Thyroid gland (tissue), 4 donors: Measurements from ENCODE around the gene BNIP3. TPM values are rescaled to one million over a fixed set of nuclear protein-coding genes. Genes with fewer than 3 reads are reported as not detected.

Source experiments
- DNase-seq, 2 donors: peaks; one replicate each; pipeline ENCODE4 v3.0.0-alpha.2; 2019
- H3K27ac ChIP-seq, 3 donors: fragments of 200-600 bp; sonication (generic); 1 replicate in 2 of 3; 2 replicates in 1 of 3; pipeline ENCODE4 v1.5.1; 2016 to 2019; ENCODE audit warnings: mild to moderate bottlenecking in 1 of 3, moderate library complexity in 1 of 3
- H3K27me3 ChIP-seq: fragments of 200-600 bp; sonication (generic); one replicate; pipeline ENCODE4 v1.5.1; 2019
- H3K36me3 ChIP-seq, 2 donors: fragments of 200-600 bp; sonication (generic); one replicate each; pipeline ENCODE4 v1.5.1; 2016 to 2019
- H3K4me1 ChIP-seq, 2 donors: fragments of 200-600 bp; sonication (generic); one replicate each; pipeline ENCODE4 v1.5.1; 2017 to 2019
- H3K4me3 ChIP-seq, 3 donors: fragments of 200-600 bp; sonication (generic); replicated peaks in 1 of 3; 1 replicate in 2 of 3; 2 replicates in 1 of 3; pipeline ENCODE4 v1.5.1; 2016; ENCODE audit warnings: mild to moderate bottlenecking in 1 of 3
- H3K9me3 ChIP-seq: fragments of 200-600 bp; sonication (generic); one replicate; pipeline ENCODE4 v1.5.1; 2017
- CTCF ChIP-seq, 6 experiments: fragments of 200-600 bp in 3 of 6; fragments of 450-650 bp in 3 of 6; sonication (generic) in 3 of 6; IDR thresholded peaks; one replicate each; pipeline ENCODE4 v1.5.1; 2016 to 2019; ENCODE audit warnings: antibody characterized with exemption in 6 of 6, mild to moderate bottlenecking in 2 of 6, inconsistent platforms in 1 of 6, moderate library complexity in 1 of 6
- POLR2A ChIP-seq, 2 donors: fragments of 450-650 bp; IDR thresholded peaks; one replicate each; pipeline ENCODE4 v1.6.1; 2017; ENCODE audit warnings: antibody characterized with exemption in 2 of 2, mild to moderate bottlenecking in 2 of 2, moderate library complexity in 1 of 2
- WGBS, 2 donors: methylation state at CpG; one replicate each; pipeline ENCODE4 v1.1.5; 2017; 5-methylcytosine and 5-hydroxymethylcytosine counted together
- intact Hi-C: fragments of 100-400 bp; cut with DNase I; formaldehyde crosslinking; loops from one replicate; pipeline ENCODE4 v1.15.1; 2023
- total RNA-seq, 4 donors: library from RNA; depleted of rRNA; stranded (reverse); fragments of >200 nt; gene quantifications; one replicate each; pipeline ENCODE4 v1.2.3, GENCODE V29; 2016

Gene BNIP3
- total RNA-seq, 4 donors from 2014 or later = 54.4 to 124 (median 90.2) TPM

GRCh38 chr10:132023092-132023811 is 41.5 kb upstream of the BNIP3 start:
- peaks cover 0 to 11% of the 10 kb centered on the region in 2 donors for H3K4me1 ChIP-seq
- intact Hi-C loops = loop anchor here (2.0 kb wide), 1 partner anchor 138 kb away; no protein-coding TSS in a partner anchor
- TF ChIP-seq CTCF (IDR thresholded peaks at IDR 0.05) = peak; percentile 60 to 94 (median 86)
- TF ChIP-seq POLR2A (IDR thresholded peaks at IDR 0.05) = no peak
- DNase-seq = peak; percentile 78 to 86
- H3K36me3 ChIP-seq = no peaks in the 10 kb centered on the region
- H3K9me3 ChIP-seq = no peaks in the 10 kb centered on the region
- H3K27me3 ChIP-seq = no peaks in the 10 kb centered on the region
- 15 to 16% methylated on average over 36 of the region's 36 CpGs for WGBS, 2 donors
- H3K27ac ChIP-seq = no peak overlapping the region
- no peak overlapping the region for H3K4me3 ChIP-seq

- whole genome bisulfite sequencing, 2 donors = 78 to 83% methylated on average over 12 to 17 of the region's 18 CpGs
- H3K9me3 ChIP-seq = no peaks in the 10 kb centered on the region
- no peaks in the 10 kb centered on the region for H3K36me3 ChIP-seq
- H3K4me3 ChIP-seq = no peak overlapping the region
- DNase-seq = no peak
- peaks cover 0 to 11% of the 10 kb centered on the region in 2 donors for H3K4me1 ChIP-seq
- intact Hi-C loops = loop anchor here (2.0 kb wide), 1 partner anchor 137 kb away; no protein-coding TSS in a partner anchor
- TF ChIP-seq POLR2A (IDR thresholded peaks at IDR 0.05) = no peak
- TF ChIP-seq CTCF (IDR thresholded peaks at IDR 0.05) = no peak
- H3K27ac ChIP-seq = no peak overlapping the region
- no peaks in the 10 kb centered on the region for H3K27me3 ChIP-seq
Measured at GRCh38 chr10:132022241-132022640, 40.5 kb upstream of the BNIP3 start.

- intact Hi-C loops = loop anchor here (2.0 kb wide), 1 partner anchor 137 kb away; no protein-coding TSS in a partner anchor
- Histone ChIP-seq H3K27me3 (no peaks in the 10 kb centered on the region), H3K4me1 (peaks cover 0 to 11% of the 10 kb centered on the region in 2 donors), H3K9me3 (no peaks in the 10 kb centered on the region), H3K27ac (no peak overlapping the region), H3K36me3 (no peaks in the 10 kb centered on the region), H3K4me3 (no peak overlapping the region)
- 84 to 86% methylated on average over 11 to 12 of the region's 16 CpGs for WGBS, 2 donors
- TF ChIP-seq POLR2A (IDR thresholded peaks at IDR 0.05) = no peak
- no peak for TF ChIP-seq CTCF (IDR thresholded peaks at IDR 0.05)
- no peak for DNase-seq
Measured at GRCh38 chr10:132021504-132022143, 39.9 kb upstream of the BNIP3 start.

GRCh38 chr10:132021046-132021445 is 39.3 kb upstream of the BNIP3 start:
- intact Hi-C loops = no loop called here
- DNase-seq = no peak
- no peaks in the 10 kb centered on the region for H3K27me3 ChIP-seq
- peaks cover 0 to 11% of the 10 kb centered on the region in 2 donors for H3K4me1 ChIP-seq
- H3K9me3 ChIP-seq = no peaks in the 10 kb centered on the region
- TF ChIP-seq POLR2A (IDR thresholded peaks at IDR 0.05) = no peak
- no peak for TF ChIP-seq CTCF (IDR thresholded peaks at IDR 0.05)
- no peak overlapping the region for H3K27ac ChIP-seq
- 92% methylated on average over 19 to 24 of the region's 24 CpGs for WGBS, 2 donors
- H3K36me3 ChIP-seq = no peaks in the 10 kb centered on the region
- no peak overlapping the region for H3K4me3 ChIP-seq

- no peak for DNase-seq
- no peaks in the 10 kb centered on the region for H3K36me3 ChIP-seq
- WGBS, 2 donors = 81 to 84% methylated on average over 13 of the region's 13 CpGs
- intact Hi-C loops = no loop called here
- no peak overlapping the region for H3K27ac ChIP-seq
- H3K4me1 ChIP-seq = peaks cover 0 to 11% of the 10 kb centered on the region in 2 donors
- no peaks in the 10 kb centered on the region for H3K27me3 ChIP-seq
- H3K4me3 ChIP-seq = no peak overlapping the region
- H3K9me3 ChIP-seq = no peaks in the 10 kb centered on the region
- TF ChIP-seq CTCF (IDR thresholded peaks at IDR 0.05) (no peak), POLR2A (IDR thresholded peaks at IDR 0.05) (no peak)
Measured at GRCh38 chr10:132020456-132020855, 38.7 kb upstream of the BNIP3 start.
